Nephron progenitor cell (in vitro differentiated cells): ENCODE data around the gene AIF1L.

Experiments used
- DNase-seq: peaks from one replicate; pipeline ENCODE4 v3.0.0; 2021
- H3K27ac Mint-ChIP-seq: 2 replicates; pipeline ENCODE4 v1.8.0; 2021; ENCODE audit warnings: mild to moderate bottlenecking, moderate library complexity, mixed read lengths
- H3K27me3 Mint-ChIP-seq: 2 replicates; pipeline ENCODE4 v1.8.0; 2021; ENCODE audit warnings: mild to moderate bottlenecking, low read depth, mixed read lengths; ENCODE audit not compliant: poor library complexity
- H3K36me3 Mint-ChIP-seq: 2 replicates; pipeline ENCODE4 v1.8.0; 2021; ENCODE audit warnings: low read depth, mixed read lengths
- H3K4me1 Mint-ChIP-seq: 2 replicates; pipeline ENCODE4 v1.8.0; 2021; ENCODE audit warnings: mixed read lengths
- H3K4me3 Mint-ChIP-seq: 2 replicates; pipeline ENCODE4 v1.8.0; 2021; ENCODE audit warnings: mild to moderate bottlenecking, moderate library complexity, mixed read lengths
- H3K9me3 Mint-ChIP-seq: 2 replicates; pipeline ENCODE4 v1.8.0; 2021; ENCODE audit warnings: mild to moderate bottlenecking, moderate library complexity, mixed read lengths
- CTCF ChIP-seq: fragments of 200-600 bp; sonication (generic); IDR thresholded peaks from 2 replicates; pipeline ENCODE4 v1.5.0; 2021; ENCODE audit warnings: antibody characterized with exemption

The AIF1L gene

DNA sequence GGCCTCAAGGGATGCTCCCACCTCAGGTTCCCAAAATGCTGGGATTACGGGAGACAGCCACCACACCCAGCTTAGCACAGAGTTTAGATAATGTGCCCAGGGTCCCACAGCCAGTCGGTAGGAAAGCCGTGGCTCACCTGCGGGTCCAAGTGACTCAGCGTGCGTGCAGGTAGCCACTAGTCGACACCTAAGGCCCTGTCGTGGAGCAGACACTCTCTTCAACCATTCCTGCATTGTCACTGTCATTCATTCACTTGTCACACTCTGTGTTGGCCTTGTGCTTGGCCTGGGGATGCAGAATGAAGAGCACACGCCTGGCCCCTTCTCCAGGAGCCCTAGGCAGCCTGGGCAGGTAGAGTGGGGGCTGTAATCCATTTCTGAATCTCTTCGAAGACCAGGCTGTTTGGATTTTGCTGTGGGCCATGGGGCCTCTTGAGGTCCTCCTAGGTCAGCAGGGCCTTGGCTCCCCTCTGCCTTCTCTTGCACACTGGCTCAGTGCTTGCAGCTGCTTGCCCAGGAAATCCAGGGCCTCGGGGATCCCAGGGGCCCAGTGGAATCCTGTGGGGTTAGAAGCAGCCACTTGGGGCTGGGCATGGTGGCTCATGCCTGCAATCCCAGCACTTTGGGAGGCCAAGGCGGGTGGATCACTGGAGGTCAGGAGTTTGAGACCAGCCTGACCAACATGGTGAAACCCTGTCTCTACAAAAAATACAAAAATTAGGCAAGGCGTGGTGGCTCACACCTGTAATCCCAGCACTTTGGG lies 6.1 kb upstream of the AIF1L start:
- Mint-ChIP-seq H3K27me3 (peaks cover 13% of the 10 kb centered on the region), H3K4me3 (no peak overlapping the region), H3K27ac (no peak overlapping the region), H3K9me3 (no peaks in the 10 kb centered on the region), H3K4me1 (peaks cover 8% of the 10 kb centered on the region), H3K36me3 (no peaks in the 10 kb centered on the region)
- TF ChIP-seq CTCF = no peak
- no peak for DNase-seq

DNA sequence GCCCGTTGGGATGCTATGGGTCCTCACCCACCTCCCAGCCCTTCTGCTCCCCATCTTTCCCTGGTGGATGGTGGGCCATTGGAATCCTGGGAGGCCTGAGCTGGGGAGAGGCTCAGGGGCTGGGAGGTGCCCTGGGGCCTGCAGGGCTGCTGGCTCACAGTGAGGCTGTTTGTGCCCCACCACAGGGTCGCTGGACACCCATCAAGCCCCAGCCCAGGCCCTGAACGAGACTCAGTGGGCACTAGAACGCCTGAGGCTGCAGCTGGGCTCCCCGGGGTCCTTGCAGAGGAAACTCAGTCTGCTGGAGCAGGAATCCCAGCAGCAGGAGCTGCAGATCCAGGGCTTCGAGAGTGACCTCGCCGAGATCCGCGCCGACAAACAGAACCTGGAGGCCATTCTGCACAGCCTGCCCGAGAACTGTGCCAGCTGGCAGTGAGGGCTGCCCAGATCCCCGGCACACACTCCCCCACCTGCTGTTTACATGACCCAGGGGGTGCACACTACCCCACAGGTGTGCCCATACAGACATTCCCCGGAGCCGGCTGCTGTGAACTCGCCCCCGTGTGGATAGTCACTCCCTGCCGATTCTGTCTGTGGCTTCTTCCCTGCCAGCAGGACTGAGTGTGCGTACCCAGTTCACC lies 4.9 kb upstream of the AIF1L start:
- no peak for TF ChIP-seq CTCF
- Mint-ChIP-seq H3K4me3 (no peak overlapping the region), H3K9me3 (no peaks in the 10 kb centered on the region), H3K27me3 (peaks cover 21% of the 10 kb centered on the region), H3K4me1 (peaks cover 10% of the 10 kb centered on the region), H3K27ac (no peak overlapping the region), H3K36me3 (no peaks in the 10 kb centered on the region)
- no peak for DNase-seq

- TF ChIP-seq CTCF = no peak
- Mint-ChIP-seq H3K9me3 (no peaks in the 10 kb centered on the region), H3K36me3 (no peaks in the 10 kb centered on the region), H3K27ac (no peak overlapping the region), H3K4me3 (no peak overlapping the region), H3K27me3 (peaks cover 21% of the 10 kb centered on the region), H3K4me1 (peaks cover 10% of the 10 kb centered on the region)
- DNase-seq = no peak
These were observed 4.3 kb upstream of the AIF1L start for GRCh38 chr9:131092030-131092429.

GRCh38 chr9:131092548-131093440 lies 3.5 kb upstream of the AIF1L start:
- Mint-ChIP-seq H3K27ac (no peak overlapping the region), H3K4me1 (peaks cover 18% of the 10 kb centered on the region), H3K9me3 (no peaks in the 10 kb centered on the region), H3K36me3 (no peaks in the 10 kb centered on the region), H3K4me3 (no peak overlapping the region), H3K27me3 (peaks cover 18% of the 10 kb centered on the region)
- no peak for TF ChIP-seq CTCF
- no peak for DNase-seq

DNA sequence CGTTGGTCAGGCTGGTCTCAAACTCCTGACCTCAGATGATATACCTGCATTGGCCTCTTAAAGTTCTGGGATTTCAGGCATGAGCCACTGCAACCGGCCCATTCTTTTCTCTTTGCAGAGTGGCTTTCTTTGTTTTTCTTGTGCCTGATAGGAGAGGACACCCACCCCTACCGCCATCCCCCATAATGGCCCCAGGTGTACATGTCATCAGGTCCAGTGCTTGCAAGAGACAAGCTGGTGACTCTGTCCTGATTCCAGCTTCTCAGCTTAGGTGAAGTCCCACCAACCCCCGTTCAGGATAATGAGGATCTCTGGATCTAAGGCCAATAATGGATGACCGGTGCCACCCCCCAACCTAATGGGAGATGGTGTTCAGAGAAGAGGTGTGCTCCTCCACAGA lies 2.3 kb upstream of the AIF1L start:
- no peak for DNase-seq
- no peak overlapping the region for H3K4me3 Mint-ChIP-seq
- no peak overlapping the region for H3K27ac Mint-ChIP-seq
- H3K4me1 Mint-ChIP-seq = peaks cover 29% of the 10 kb centered on the region
- TF ChIP-seq CTCF = no peak
- H3K27me3 Mint-ChIP-seq = peaks cover 18% of the 10 kb centered on the region
- no peaks in the 10 kb centered on the region for H3K9me3 Mint-ChIP-seq
- H3K36me3 Mint-ChIP-seq = no peaks in the 10 kb centered on the region
